Measurements from ENCODE around the gene DDI1. TPM values are rescaled to one million over a fixed set of nuclear protein-coding genes. Genes with fewer than 3 reads are reported as not detected.

Gene DDI1
- total and polyA plus RNA-seq, 2 of the 4 experiments (the other 2 are of a cell fraction) = not detected

DNA sequence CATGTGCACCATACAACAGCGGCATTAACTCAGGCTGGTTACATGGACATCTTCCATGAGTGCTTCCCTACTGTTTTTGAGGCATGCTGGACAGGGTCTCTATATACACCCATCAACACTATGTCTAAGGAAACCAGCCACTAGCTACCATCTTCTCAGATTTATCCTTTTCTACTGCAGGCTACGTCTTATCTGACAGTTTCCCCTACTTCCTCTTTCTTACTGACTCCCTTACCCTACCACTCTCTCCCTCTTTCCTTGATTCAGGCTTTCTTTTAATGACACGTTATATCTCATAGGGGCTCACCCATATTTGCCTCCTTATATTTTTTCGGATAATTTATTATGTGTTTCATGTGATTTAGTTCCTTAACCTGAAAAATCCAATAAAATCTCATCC, 41.8 kb downstream of the DDI1 start:
- dilution Hi-C loops (cut with HindIII; ENCODE audit: low sequenced_read_pairs, unreplicated experiment) = no loop called here

More for the DNA sequence above, 41.8 kb downstream of the DDI1 start:
- H3K4me1 ChIP-seq (ENCODE audit: control insufficient read depth, insufficient read depth, low read length) = no peaks in the 10 kb centered on the region
- no peak overlapping the region for H2BK120ac ChIP-seq (ENCODE audit: low read depth, low read length)
- H2AFZ ChIP-seq (replicated peaks; ENCODE audit: low read length, poor library complexity) = no peak overlapping the region
- ChIA-PET POLR2A (ENCODE audit: unreplicated experiment) (no interaction called here), CTCF (no interaction called here)
- H3K56ac ChIP-seq (ENCODE audit: extremely low read depth, insufficient read depth, low read length) = no peak overlapping the region
- H3K27me3 ChIP-seq (ENCODE audit: control insufficient read depth, insufficient read depth, low read length) = no peaks in the 10 kb centered on the region
- H2BK20ac ChIP-seq (ENCODE audit: low read depth, low read length) = no peak overlapping the region
- H4K91ac ChIP-seq (ENCODE audit: insufficient read depth, low read depth, low read length) = no peak overlapping the region
- H3K23ac ChIP-seq (ENCODE audit: low read depth, low read length) = no peak overlapping the region
- H3K9ac ChIP-seq (ENCODE audit: low read depth, low read length) = no peak overlapping the region
- no peak for ATAC-seq (ENCODE audit: low read depth)
- H2AK9ac ChIP-seq (replicated peaks; ENCODE audit: low read depth, low read length, poor library complexity) = no peak overlapping the region
- H3K9me3 ChIP-seq (ENCODE audit: control insufficient read depth, insufficient read depth, low read length) = no peaks in the 10 kb centered on the region
- no peak overlapping the region for H4K8ac ChIP-seq (ENCODE audit: low read depth in 2 of 2, low read length in 2 of 2)
- no peak overlapping the region for H4K5ac ChIP-seq (ENCODE audit: low read depth, low read length)
- no peak overlapping the region for H3K4me3 ChIP-seq (ENCODE audit: insufficient read depth, low read depth, low read length)
- no peaks in the 10 kb centered on the region for H3K9me1 ChIP-seq (ENCODE audit: insufficient read depth, low read length)
- H3K18ac ChIP-seq (ENCODE audit: low read depth, low read length) = no peak overlapping the region
- H3K27ac ChIP-seq (ENCODE audit: insufficient read depth, low read length) = no peak overlapping the region
- WGBS, 2 experiments (ENCODE audit: extremely low coverage in 2 of 2, insufficient read length in 1 of 2) = 40% methylated on average over 2 of the region's 4 CpGs; no CpG with 5 or more reads in 1 of the 2 experiments
- no peaks in the 10 kb centered on the region for H4K20me1 ChIP-seq (ENCODE audit: insufficient read depth, low read length)
- no peak overlapping the region for H2AK5ac ChIP-seq (ENCODE audit: low read depth, low read length)
- no peaks in the 10 kb centered on the region for H3K36me3 ChIP-seq (ENCODE audit: control insufficient read depth, insufficient read depth, low read length)
- no TSS peak for BruUV-seq (replicated peaks)
- no peak overlapping the region for H2BK5ac ChIP-seq (ENCODE audit: low read depth, low read length, poor library complexity, severe bottlenecking)
- no peak overlapping the region for H3K4me2 ChIP-seq (ENCODE audit: low read depth, low read length)
- H3K4ac ChIP-seq (ENCODE audit: low read depth, low read length) = no peak overlapping the region
- no peak for DNase-seq
- TF ChIP-seq RFX5 (IDR thresholded peaks at IDR 0.05; ENCODE audit: low read depth, low read length) = no peak
- TF ChIP-seq, protein P1, sequence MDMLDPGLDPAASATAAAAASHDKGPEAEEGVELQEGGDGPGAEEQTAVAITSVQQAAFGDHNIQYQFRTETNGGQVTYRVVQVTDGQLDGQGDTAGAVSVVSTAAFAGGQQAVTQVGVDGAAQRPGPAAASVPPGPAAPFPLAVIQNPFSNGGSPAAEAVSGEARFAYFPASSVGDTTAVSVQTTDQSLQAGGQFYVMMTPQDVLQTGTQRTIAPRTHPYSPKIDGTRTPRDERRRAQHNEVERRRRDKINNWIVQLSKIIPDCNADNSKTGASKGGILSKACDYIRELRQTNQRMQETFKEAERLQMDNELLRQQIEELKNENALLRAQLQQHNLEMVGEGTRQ (IDR thresholded peaks at IDR 0.05; ENCODE audit: low read depth, low read length) = no peak
- no peak for TF ChIP-seq CHD1 (IDR thresholded peaks at IDR 0.05; ENCODE audit: low read depth, low read length)
- no peak for TF ChIP-seq MAZ (IDR thresholded peaks at IDR 0.05; ENCODE audit: borderline replicate concordance, low read depth, low read length)
- no peak for TF ChIP-seq NFE2L2 (IDR thresholded peaks at IDR 0.05; ENCODE audit: low read depth, low read length)
- TF ChIP-seq FOS (IDR thresholded peaks at IDR 0.05; ENCODE audit: low read depth, low read length) = no peak
- no peak for TF ChIP-seq MXI1 (IDR thresholded peaks at IDR 0.05; ENCODE audit: borderline replicate concordance, low read depth, low read length)
- no peak for TF ChIP-seq SMC3 (IDR thresholded peaks at IDR 0.05; ENCODE audit: low read depth, low read length)
- no peak for TF ChIP-seq CEBPB (IDR thresholded peaks at IDR 0.05; ENCODE audit: low read depth, low read length)
- no peak for TF ChIP-seq RAD21 (IDR thresholded peaks at IDR 0.05; ENCODE audit: low read length)
- TF ChIP-seq, protein P2, sequence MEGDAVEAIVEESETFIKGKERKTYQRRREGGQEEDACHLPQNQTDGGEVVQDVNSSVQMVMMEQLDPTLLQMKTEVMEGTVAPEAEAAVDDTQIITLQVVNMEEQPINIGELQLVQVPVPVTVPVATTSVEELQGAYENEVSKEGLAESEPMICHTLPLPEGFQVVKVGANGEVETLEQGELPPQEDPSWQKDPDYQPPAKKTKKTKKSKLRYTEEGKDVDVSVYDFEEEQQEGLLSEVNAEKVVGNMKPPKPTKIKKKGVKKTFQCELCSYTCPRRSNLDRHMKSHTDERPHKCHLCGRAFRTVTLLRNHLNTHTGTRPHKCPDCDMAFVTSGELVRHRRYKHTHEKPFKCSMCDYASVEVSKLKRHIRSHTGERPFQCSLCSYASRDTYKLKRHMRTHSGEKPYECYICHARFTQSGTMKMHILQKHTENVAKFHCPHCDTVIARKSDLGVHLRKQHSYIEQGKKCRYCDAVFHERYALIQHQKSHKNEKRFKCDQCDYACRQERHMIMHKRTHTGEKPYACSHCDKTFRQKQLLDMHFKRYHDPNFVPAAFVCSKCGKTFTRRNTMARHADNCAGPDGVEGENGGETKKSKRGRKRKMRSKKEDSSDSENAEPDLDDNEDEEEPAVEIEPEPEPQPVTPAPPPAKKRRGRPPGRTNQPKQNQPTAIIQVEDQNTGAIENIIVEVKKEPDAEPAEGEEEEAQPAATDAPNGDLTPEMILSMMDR (conservative IDR thresholded peaks at IDR 0.05; ENCODE audit: low read depth, low read length) = no peak
- TF ChIP-seq RCOR1 (IDR thresholded peaks at IDR 0.05; ENCODE audit: insufficient replicate concordance, low read length) = no peak
- TF ChIP-seq POLR2A (IDR thresholded peaks at IDR 0.05; ENCODE audit: low read depth, low read length) = no peak
- TF ChIP-seq, protein P3, sequence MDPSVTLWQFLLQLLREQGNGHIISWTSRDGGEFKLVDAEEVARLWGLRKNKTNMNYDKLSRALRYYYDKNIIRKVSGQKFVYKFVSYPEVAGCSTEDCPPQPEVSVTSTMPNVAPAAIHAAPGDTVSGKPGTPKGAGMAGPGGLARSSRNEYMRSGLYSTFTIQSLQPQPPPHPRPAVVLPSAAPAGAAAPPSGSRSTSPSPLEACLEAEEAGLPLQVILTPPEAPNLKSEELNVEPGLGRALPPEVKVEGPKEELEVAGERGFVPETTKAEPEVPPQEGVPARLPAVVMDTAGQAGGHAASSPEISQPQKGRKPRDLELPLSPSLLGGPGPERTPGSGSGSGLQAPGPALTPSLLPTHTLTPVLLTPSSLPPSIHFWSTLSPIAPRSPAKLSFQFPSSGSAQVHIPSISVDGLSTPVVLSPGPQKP (IDR thresholded peaks at IDR 0.05; ENCODE audit: borderline replicate concordance, low read depth, low read length) = no peak
- no peak for TF ChIP-seq MAFK (IDR thresholded peaks at IDR 0.05; ENCODE audit: low read depth, low read length)
- no peak for TF ChIP-seq BHLHE40 (IDR thresholded peaks at IDR 0.05; ENCODE audit: low read depth, low read length)
- in situ Hi-C loops (cut with MboI; ENCODE audit: low sequenced_read_pairs) (no loop called here), intact Hi-C loops (cut with micrococcal nuclease) (no loop called here)
- H3K14ac ChIP-seq (replicated peaks; ENCODE audit: low read depth, low read length) = no peak overlapping the region
- no peaks in the 10 kb centered on the region for H3K79me1 ChIP-seq (ENCODE audit: low read depth in 1 of 2, low read length in 2 of 2)
- no peak overlapping the region for H2BK15ac ChIP-seq (ENCODE audit: low read depth, low read length)

All from IMR-90 (cell line).